Liver (tissue), 3 donors: Measurements from ENCODE around the gene GAS6.

ENCODE experiments used
- GABPA ChIP-seq, 2 donors: IDR thresholded peaks in 1 of 2; conservative IDR thresholded peaks in 1 of 2; 2 replicates each; pipeline ENCODE4 v1.6.1; 2016; ENCODE audit warnings: antibody characterized with exemption in 2 of 2, mild to moderate bottlenecking in 1 of 2, moderate library complexity in 1 of 2
- JUND ChIP-seq, 2 donors: IDR thresholded peaks; 2 replicates each; pipeline ENCODE4 v1.6.1; 2016; ENCODE audit warnings: antibody characterized with exemption in 2 of 2
- TAF1 ChIP-seq: conservative IDR thresholded peaks from 2 replicates; pipeline ENCODE4 v1.6.1; 2016; ENCODE audit warnings: antibody characterized with exemption, mild to moderate bottlenecking
- TF ChIP-seq, protein P1 (sequence below): IDR thresholded peaks from 2 replicates; pipeline ENCODE4 v1.6.1; 2016; ENCODE audit warnings: antibody characterized with exemption, mild to moderate bottlenecking
- TF ChIP-seq, protein P2 (sequence below): fragments of 150-350 bp; IDR thresholded peaks from 2 replicates; pipeline ENCODE4 v1.5.1; 2017; ENCODE audit warnings: improper control_type of control experiment, low read depth, low read length; ENCODE audit not compliant: missing input control
- donor health status: healthy.
- donor health status: healthy.

DNA sequence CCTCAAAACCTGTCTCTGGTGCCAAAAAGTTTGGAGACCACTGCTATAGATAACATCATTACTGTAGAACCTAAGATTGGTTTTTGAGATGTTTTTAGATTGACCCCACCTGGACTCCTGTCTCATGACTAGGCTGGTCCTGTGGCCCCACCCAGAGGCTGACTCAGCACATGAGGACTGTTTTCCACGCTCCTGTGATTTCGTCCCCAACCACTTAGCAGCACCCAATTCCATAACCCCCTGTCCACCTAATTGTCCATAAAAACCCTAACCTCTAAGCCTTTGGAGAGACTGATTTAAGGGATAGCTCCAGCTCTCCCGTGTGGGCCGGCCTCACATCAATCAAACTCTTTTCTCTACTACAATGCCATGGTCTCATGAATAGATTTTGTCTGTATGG lies 25.6 kb upstream of the GAS6 start:
- TF ChIP-seq, protein P1, sequence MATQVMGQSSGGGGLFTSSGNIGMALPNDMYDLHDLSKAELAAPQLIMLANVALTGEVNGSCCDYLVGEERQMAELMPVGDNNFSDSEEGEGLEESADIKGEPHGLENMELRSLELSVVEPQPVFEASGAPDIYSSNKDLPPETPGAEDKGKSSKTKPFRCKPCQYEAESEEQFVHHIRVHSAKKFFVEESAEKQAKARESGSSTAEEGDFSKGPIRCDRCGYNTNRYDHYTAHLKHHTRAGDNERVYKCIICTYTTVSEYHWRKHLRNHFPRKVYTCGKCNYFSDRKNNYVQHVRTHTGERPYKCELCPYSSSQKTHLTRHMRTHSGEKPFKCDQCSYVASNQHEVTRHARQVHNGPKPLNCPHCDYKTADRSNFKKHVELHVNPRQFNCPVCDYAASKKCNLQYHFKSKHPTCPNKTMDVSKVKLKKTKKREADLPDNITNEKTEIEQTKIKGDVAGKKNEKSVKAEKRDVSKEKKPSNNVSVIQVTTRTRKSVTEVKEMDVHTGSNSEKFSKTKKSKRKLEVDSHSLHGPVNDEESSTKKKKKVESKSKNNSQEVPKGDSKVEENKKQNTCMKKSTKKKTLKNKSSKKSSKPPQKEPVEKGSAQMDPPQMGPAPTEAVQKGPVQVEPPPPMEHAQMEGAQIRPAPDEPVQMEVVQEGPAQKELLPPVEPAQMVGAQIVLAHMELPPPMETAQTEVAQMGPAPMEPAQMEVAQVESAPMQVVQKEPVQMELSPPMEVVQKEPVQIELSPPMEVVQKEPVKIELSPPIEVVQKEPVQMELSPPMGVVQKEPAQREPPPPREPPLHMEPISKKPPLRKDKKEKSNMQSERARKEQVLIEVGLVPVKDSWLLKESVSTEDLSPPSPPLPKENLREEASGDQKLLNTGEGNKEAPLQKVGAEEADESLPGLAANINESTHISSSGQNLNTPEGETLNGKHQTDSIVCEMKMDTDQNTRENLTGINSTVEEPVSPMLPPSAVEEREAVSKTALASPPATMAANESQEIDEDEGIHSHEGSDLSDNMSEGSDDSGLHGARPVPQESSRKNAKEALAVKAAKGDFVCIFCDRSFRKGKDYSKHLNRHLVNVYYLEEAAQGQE = no peak
- TF ChIP-seq, protein P2, sequence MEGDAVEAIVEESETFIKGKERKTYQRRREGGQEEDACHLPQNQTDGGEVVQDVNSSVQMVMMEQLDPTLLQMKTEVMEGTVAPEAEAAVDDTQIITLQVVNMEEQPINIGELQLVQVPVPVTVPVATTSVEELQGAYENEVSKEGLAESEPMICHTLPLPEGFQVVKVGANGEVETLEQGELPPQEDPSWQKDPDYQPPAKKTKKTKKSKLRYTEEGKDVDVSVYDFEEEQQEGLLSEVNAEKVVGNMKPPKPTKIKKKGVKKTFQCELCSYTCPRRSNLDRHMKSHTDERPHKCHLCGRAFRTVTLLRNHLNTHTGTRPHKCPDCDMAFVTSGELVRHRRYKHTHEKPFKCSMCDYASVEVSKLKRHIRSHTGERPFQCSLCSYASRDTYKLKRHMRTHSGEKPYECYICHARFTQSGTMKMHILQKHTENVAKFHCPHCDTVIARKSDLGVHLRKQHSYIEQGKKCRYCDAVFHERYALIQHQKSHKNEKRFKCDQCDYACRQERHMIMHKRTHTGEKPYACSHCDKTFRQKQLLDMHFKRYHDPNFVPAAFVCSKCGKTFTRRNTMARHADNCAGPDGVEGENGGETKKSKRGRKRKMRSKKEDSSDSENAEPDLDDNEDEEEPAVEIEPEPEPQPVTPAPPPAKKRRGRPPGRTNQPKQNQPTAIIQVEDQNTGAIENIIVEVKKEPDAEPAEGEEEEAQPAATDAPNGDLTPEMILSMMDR = no peak
- TF ChIP-seq TAF1 = no peak
- TF ChIP-seq GABPA (IDR thresholded peaks at IDR 0.05 in 1 of 2, conservative IDR thresholded peaks at IDR 0.05 in 1 of 2) = no peak
- no peak for TF ChIP-seq JUND (IDR thresholded peaks at IDR 0.05)
